ENCODE data around the gene FSIP1. TPM values are rescaled to one million over a fixed set of nuclear protein-coding genes. Genes with fewer than 3 reads are reported as not detected.

Gene FSIP1
- total RNA-seq, 1 donor from 2014 or later: 0.40 TPM

DNA sequence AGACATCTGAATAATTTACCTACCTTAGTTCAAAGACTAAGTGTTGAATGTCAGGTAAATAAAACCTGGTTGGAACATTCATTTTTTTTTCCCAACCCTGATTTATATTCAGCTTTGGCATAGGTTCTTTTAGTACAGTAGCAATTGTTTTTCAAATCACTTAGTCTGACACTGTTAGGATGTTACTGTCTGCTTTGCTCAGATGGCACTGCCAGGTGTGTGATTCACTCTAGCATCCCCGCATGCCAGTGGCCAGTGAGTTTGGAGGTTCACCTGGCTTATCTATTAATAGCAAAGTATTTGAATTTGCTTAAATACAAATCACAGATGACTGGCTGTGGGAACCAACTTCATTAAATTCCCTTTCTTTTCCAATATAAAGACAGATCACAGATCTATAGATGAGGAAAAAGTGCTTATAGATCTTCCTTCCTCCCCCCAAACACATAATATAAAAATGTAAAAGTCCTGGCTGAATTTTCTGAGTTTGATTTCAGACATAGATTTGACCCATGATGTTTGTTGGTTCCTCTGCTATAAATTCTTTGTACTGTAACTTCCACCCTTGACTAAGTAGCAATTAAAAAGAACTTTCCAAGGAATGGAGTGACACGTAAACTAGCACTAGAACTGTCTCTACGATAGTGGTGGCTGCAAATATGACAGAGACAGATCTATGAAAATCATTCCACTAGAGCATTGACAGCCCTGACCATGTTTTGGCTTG lies 197.8 kb downstream of the FSIP1 start:
- peak; percentile 30 to 48 for DNase-seq (ENCODE audit: low read depth in 2 of 2)

DNA sequence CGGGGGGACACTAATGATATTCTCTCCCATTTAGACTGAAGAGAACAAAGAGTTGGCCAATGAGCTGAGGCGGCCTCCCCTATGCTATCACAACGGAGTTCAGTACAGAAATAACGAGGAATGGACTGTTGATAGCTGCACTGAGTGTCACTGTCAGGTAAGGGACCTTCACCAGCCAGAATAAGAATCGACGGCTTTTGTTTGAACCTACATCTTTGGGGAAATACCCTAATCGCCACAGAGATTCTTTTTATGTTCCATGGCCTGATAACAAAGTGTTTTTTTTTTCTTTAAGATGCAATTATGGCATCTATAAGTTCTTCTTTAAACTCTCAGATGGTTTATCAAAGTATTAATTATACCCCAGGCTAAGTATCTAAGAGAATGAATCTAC lies 198.4 kb downstream of the FSIP1 start:
- DNase-seq (ENCODE audit: low read depth in 2 of 2): no peak

GRCh38 chr15:39583596-39584265 lies 198.9 kb downstream of the FSIP1 start:
- DNase-seq (ENCODE audit: low read depth in 2 of 2): peak; percentile 71 to 76

DNA sequence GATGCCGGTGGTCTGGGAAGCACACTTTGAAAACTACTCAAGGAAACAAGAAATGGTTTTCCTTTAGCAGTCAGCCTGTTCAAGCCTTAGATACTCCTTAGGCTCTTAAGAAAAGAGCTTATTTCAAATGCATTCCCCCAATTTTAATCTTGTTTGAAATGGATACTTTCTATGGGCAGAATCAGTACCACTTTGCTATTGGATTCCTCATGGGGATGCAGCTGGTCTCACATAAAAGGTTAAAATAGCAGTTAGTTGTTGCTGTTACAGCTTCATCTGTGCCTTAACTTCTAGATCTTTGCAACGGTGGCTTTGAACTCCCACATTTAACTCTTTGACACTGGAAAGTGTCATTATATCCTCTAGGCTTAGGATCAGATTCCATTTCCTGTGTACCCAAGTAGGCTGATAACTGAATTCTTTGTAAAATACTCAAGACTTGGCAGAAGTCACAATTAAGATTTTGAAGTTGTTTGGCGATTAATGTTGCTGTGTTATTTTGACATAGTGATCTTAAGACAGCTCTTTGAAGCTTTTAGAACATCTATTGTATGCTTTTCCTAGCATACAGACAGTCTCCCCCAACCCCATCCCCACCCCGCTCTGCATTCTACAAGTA lies 199.6 kb downstream of the FSIP1 start:
- peak; percentile 34 to 52 for DNase-seq (ENCODE audit: low read depth in 2 of 2)

DNA sequence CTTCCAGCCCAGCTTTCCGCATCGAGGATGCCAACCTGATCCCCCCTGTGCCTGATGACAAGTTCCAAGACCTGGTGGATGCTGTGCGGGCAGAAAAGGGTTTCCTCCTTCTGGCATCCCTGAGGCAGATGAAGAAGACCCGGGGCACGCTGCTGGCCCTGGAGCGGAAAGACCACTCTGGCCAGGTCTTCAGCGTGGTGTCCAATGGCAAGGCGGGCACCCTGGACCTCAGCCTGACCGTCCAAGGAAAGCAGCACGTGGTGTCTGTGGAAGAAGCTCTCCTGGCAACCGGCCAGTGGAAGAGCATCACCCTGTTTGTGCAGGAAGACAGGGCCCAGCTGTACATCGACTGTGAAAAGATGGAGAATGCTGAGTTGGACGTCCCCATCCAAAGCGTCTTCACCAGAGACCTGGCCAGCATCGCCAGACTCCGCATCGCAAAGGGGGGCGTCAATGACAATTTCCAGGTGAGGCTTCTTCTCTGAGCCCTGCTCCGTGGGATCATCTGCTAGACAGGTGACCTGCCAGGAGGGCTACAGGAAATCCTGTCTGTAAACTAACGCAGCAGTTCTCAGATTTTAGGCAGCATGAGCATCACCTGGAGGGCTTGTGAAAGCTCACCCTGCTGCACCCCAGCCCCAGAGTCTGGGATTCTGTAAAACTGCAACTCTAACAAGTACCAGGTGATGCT lies 200.2 kb downstream of the FSIP1 start:
- peak; percentile 65 for DNase-seq (ENCODE audit: low read depth in 2 of 2)

DNA sequence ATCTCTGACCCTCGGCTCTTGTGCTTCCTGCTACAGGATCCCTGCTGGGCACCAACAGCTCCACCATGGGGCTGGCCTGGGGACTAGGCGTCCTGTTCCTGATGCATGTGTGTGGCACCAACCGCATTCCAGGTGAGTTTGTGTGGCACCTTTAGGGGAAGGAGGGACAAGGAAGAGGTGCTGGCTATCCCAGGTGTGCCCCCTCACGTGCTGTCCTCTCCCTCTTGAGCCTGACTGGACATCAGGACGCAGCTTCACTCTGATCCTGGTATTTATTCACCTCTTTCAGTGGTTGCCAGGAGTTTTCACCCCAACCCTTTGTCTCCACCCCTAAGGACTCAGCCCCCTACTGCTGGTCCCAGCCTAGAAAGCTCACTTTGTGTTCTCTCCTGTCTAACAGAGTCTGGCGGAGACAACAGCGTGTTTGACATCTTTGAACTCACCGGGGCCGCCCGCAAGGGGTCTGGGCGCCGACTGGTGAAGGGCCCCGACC lies 200.8 kb downstream of the FSIP1 start:
- DNase-seq (ENCODE audit: low read depth in 2 of 2): peak; percentile 64 to 74

- DNase-seq (ENCODE audit: low read depth in 2 of 2): no peak
Observed at GRCh38 chr15:39581242-39581792, 201.3 kb downstream of the FSIP1 start.

DNA sequence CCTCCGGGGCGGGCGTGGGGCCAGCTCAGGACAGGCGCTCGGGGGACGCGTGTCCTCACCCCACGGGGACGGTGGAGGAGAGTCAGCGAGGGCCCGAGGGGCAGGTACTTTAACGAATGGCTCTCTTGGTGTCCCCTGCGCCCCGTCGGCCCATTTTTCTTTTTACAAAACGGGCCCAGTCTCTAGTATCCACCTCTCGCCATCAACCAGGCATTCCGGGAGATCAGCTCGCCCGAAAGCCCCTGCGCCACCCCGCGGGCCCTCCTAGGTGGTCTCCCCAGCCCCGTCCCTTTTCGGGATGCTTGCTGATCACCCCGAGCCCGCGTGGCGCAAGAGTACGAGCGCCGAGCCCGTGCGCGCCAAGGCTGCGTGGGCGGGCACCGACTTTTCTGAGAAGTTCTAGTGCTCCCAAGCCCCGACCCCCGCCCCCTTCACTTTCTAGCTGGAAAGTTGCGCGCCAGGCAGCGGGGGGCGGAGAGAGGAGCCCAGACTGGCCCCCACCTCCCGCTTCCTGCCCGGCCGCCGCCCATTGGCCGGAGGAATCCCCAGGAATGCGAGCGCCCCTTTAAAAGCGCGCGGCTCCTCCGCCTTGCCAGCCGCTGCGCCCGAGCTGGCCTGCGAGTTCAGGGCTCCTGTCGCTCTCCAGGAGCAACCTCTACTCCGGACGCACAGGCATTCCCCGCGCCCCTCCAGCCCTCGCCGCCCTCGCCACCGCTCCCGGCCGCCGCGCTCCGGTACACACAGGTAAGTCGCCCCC lies 202.0 kb downstream of the FSIP1 start, which contains the start of gene THBS1:
TSS of gene THBS1 (plus strand) at position 595 of the 757 bp plus-strand sequence. CDS start 779 bp downstream, outside the sequence.
- peak; percentile 98 for DNase-seq (ENCODE audit: low read depth in 2 of 2)

- DNase-seq (ENCODE audit: low read depth in 2 of 2): peak; percentile 95 to 97
Observed at GRCh38 chr15:39580117-39580484, 202.5 kb downstream of the FSIP1 start.

- peak; percentile 94 to 97 for DNase-seq (ENCODE audit: low read depth in 2 of 2)
Observed at GRCh38 chr15:39579487-39580116, 203.0 kb downstream of the FSIP1 start.

- DNase-seq (ENCODE audit: low read depth in 2 of 2): peak; percentile 48 to 51
Observed at GRCh38 chr15:39578851-39579486, 203.7 kb downstream of the FSIP1 start.

DNA sequence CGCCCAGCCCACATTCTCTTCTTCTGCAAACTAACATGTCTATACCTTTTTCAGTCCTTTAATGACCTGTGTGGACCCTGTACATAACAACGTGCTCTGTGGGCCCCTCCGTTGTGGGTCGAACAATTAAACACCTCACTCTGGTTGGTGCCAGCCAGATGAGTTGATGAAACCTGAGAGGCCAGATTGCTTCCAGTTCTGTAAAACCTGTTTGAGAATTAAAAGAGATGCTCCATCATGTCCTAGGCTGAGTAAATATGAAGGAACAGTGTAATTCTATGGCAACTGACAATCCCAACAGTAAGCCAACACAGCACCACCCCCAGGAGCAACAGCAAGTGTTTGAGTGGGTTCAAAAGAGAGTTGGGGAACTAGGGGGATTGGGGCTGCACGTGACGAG lies 207.5 kb downstream of the FSIP1 start:
- DNase-seq (ENCODE audit: low read depth in 2 of 2): no peak

- no peak for DNase-seq (ENCODE audit: low read depth in 2 of 2)
Observed at GRCh38 chr15:39574427-39574826, 208.2 kb downstream of the FSIP1 start.

- peak; percentile 68 to 81 for DNase-seq (ENCODE audit: low read depth in 2 of 2)
Observed at GRCh38 chr15:39573844-39574243, 208.8 kb downstream of the FSIP1 start.

- no peak for DNase-seq (ENCODE audit: low read depth in 2 of 2)
Observed at GRCh38 chr15:39573287-39573686, 209.4 kb downstream of the FSIP1 start.

GRCh38 chr15:39565851-39566250 lies 216.8 kb downstream of the FSIP1 start:
- DNase-seq (ENCODE audit: low read depth in 2 of 2): no peak

DNA sequence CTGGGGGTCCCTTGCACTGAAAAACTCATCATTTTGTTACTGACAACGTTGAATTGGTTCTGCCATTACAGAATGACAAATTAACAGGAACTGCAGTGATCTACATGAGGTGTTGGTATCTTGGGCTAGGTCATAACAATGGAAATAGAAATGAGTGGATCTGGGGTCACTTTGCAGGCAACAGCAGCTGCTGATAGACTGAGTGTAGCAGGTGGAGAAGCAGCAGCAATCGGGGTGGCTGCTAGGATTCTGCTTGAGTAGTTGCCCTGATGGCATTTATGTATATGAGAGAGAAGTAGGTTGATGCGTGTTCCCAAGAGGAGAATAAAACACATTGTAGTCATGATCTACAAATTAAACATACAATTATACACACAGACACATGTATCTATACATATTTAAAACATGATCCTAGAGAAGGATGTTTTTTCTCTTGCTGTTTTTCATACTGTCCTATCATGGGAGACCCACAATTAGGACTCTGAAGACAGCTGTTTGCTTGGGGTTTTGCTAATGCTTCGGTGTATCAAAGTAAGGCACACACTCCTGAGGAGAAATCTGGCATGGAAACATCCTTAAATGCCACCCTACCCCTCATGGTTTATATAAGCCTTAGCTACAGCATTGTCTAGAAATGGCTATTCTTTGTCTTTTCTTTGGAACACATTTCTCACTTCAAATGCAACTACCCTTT lies 217.5 kb downstream of the FSIP1 start:
- no peak for DNase-seq (ENCODE audit: low read depth in 2 of 2)

DNA sequence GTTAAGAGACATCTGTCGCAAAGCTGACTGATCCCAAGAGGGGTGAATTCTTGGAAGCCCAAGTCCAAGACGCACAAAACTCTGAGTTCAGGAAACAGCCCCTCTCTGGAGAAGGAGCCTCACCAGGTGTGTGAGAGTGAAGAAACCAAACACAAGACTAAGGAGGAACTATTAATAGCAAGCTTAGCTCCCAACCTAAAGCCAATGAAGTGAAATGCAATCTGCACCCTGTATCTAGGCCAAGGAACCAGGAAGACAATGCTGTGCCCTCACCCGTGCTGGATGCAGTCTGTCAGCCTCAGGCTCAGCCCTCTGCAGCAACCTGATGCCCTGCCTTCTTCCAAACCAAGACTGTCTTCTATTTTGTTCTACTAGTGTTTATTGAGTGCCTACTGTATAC lies 224.2 kb downstream of the FSIP1 start:
- no peak for DNase-seq (ENCODE audit: low read depth in 2 of 2)

DNA sequence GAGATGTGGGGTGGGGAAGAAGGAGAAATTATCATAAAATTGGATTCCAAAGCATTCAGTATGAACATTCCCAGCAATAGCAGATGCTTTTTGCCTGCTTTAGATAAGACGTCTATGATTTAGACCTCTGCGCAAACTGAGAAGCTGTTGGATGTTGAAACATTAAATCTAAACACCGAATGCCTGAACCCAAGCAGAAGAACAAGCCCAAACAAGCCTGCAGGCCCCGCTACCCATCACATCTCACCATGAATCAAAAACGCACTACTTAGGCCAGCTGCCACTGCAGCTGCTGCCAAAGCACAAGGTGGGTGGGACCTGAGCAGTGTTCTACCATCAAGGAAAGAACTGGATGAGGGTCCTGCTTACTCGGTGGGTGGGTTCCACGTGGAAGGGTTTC lies 226.2 kb downstream of the FSIP1 start:
- no peak for DNase-seq (ENCODE audit: low read depth in 2 of 2)

Measured in lung microvascular endothelial cell (primary cell).